GM19193 (cell line): ENCODE data around the gene PTK6.
A peak's percentile ranks its signal among the peaks of the same experiment; 100 is the strongest.

Source experiments
- POLR2A ChIP-seq: IDR thresholded peaks from 4 replicates; pipeline ENCODE4 v1.6.1; 2011; ENCODE audit not compliant: insufficient read depth, insufficient read length; ENCODE audit errors: extremely low read depth

The PTK6 gene

DNA sequence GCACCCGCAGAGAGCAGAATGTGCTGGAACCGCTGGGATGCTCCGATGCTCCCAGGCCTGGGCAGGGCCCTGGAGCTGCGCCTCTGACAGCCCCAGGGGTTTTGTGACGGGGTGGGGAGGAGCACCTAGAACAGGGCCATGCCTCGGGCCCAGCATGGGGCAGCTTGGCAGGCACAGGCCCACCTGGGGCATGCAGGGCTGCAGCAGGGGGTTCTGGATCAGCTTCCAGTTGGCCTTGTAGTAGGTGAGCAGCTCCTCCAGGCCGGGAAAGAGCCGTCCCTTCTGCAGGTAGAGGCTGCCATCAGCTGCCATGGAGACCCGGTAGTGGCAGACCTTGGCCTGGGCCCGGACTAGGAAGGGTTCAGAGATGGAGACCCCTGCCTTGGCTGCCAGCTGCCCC, 6.0 kb upstream of the PTK6 start:
- no peak for TF ChIP-seq POLR2A

DNA sequence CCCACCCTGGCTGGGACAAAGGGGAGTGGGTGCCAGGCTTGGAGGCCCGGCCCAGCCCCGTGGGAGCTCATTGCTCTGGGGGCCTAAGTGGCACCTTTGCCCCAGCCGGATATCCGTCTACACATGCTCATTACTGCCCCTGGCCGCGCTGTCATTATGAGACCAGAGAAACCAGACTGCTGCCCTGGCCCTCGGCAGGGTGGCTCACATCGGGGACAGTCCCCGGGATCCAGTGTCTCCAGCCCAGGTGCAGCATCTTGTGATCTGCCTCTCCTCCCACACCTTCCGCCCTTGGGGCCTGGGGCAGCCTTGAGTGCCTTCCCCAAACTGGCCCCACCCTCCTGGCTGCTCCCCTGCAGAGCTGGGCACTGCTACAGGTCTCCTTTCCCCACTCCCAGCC, 5.5 kb upstream of the PTK6 start:
- peak; percentile 15 for TF ChIP-seq POLR2A

GRCh38 chr20:63542031-63542559, 4.9 kb upstream of the PTK6 start:
- TF ChIP-seq POLR2A, result no peak

DNA sequence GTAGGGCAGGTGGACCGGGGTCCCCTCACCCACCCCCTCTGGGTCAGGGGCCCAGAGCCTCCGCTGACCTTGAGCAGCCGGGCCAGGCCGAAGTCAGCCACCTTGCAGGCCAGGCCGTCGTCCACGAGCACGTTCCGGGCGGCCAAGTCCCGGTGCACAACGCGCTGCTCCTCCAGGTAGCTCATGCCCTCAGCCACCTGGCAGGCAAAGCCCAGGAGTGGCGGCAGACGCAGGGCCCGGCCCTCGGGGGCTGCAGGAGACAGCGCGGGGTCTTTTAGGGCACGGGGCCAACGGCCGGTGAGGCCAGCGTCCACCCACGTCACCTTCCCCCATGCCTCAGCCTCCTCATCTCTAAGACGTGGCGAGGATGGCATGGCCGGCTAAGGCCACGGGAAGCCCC, 4.2 kb upstream of the PTK6 start:
- no peak for TF ChIP-seq POLR2A

DNA sequence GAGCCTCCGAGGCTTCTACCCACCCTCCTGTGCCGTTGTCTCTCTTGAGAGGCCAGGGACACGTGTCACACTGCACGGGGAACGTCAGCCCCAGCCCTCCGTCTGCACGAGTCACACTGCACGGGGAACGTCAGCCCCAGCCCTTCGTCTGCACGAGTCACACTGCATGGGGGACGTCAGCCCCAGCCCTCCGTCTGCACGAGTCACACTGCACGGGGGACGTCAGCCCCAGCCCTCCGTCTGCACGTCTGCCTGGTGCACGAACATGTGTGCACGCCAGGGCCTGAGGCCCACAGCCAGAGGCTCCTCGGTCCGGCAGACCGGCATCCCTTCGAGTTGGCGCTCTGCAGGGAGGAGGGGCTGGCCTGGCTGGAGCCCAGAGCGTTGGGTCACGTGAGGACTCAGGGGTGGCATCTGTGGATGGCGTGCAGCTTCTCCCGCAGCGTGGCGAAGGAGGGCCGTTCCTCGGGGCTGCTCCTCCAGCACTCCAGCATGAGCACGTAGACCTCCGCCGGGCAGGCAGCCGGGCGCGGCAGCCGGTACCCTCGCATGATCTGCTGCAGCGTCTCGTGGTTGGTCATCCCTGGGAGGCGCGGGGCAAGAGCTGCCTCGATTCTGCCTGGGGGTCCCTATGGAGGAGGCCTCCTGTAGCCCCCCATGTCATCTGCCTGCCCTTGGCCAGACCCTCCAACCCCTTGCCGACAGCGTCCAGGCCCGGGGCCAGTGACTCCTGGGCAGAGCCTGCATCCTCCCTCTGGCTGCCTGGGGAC, 3.4 kb upstream of the PTK6 start:
- no peak for TF ChIP-seq POLR2A

- TF ChIP-seq POLR2A, result no peak
Measured at GRCh38 chr20:63539441-63540370, 2.5 kb upstream of the PTK6 start.

GRCh38 chr20:63539092-63539430, 1.9 kb upstream of the PTK6 start:
- no peak for TF ChIP-seq POLR2A

- TF ChIP-seq POLR2A, result no peak
Measured at GRCh38 chr20:63538204-63539091, 1.3 kb upstream of the PTK6 start.

DNA sequence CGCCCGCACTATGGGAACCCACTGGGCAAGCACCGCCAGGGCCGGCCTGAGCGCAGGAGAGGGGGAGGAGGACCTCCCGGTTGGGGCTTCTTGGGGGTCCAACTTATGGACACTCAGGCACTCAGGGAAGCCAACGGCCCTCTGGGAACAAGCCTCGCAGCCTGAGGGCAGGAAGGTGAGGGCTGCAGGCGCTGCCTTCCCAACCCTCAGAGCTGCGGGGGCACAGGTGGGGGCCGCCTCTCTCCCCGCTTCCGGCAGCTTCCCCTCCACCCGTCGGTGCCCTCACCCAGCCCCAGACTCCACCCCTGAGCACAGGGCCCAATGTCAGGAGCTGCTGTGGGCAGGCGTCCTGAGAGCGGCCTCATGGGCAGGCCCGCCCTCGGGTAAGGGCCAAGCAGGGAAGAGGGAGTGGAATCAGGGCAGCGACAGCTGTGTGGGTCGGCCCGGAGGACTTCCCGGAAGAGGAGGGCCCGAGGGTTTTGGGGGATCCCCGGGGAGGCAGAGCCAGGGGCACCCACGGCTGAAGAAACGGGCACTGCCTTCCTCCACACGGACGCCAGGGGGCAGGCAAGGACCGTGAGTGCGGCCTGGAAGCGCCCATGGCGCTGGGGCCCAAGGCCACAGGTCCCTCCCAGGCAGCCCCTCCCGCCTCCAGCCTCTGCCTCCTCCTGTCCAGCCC, 488 bp upstream of the PTK6 start:
- peak; percentile 75 for TF ChIP-seq POLR2A

GRCh38 chr20:63536241-63536977, 767 bp downstream of the PTK6 start:
- no peak for TF ChIP-seq POLR2A

GRCh38 chr20:63534831-63535651, 2.1 kb downstream of the PTK6 start:
- TF ChIP-seq POLR2A, result no peak

DNA sequence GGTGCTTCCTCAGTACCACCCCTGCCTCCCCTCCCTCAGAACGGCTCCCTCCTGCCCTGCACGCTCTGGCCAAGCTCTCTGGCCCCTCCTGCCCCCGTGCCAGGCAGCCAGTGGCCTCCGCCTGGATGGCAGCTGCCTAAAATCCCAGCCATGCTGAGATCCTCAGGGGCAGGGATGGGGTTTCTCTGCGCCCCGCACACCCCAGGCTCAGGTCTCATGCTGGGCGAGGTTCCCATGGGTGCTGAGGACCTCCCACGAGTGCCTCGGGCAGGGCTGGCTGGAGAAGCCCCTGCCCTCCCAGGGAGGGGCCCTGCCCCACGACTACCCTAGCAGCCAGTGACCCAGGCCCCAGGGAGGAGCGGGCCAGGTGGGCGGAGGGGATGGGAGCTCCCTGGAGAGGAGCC, 2.7 kb downstream of the PTK6 start:
- TF ChIP-seq POLR2A, result no peak
